Measurements from ENCODE around the gene SUV39H1.

- TF ChIP-seq POLR2A (IDR thresholded peaks at IDR 0.05; ENCODE audit: low read length) (no peak), GATA1 (IDR thresholded peaks at IDR 0.05; ENCODE audit: low read depth, low read length) (no peak)
Measured at GRCh38 chrX:48649102-48649501, 47.4 kb upstream of the SUV39H1 start.
